Left renal cortex interstitium (tissue), 4 donors: ENCODE measurements around the gene ZSCAN23. TPM values are rescaled to one million over a fixed set of nuclear protein-coding genes. Genes with fewer than 3 reads are reported as not detected.
"Not testable (repeated sequence)": the region's sequence is repeated elsewhere in the genome, so short reads cannot be mapped to it uniquely, and the experiment has no call there.

Experiments used
- DNase-seq, 4 donors: peaks; one replicate each; pipeline ENCODE4 v3.0.0-alpha.2; 2013; ENCODE audit warnings: low read depth in 4 of 4, low spot score in 2 of 4, missing footprints in 1 of 4
- polyA plus RNA-seq, 4 donors: library from polyadenylated mRNA; unstranded; fragments of 120-200 nt; gene quantifications; one replicate each; pipeline ENCODE4 v1.2.1, GENCODE V29; 2013; ENCODE audit not compliant: insufficient read length in 4 of 4

ZSCAN23 gene
- polyA plus RNA-seq, 4 donors, result 15.1 to 17.9 (median 16.6) TPM

DNA sequence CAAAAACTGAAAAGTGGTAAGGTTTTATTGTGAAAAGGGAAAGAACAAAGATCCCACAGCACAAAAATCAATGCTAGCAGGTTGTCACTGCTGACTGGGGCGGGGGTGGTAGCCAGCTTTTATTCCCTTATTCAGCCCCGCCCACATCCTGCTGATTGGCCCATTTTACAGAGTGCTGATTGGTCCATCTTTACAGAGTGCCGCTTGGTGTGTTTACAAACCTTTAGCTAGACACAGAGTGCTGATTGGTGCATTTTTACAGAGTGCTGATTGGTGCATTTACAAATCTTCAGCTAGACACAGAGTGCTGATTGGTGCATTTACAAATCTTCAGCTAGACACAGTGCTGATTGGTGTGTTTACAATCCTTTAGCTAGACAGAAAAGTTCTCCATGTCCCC is 1.5 kb upstream of the ZSCAN23 start:
- DNase-seq, result not testable (repeated sequence)

DNA sequence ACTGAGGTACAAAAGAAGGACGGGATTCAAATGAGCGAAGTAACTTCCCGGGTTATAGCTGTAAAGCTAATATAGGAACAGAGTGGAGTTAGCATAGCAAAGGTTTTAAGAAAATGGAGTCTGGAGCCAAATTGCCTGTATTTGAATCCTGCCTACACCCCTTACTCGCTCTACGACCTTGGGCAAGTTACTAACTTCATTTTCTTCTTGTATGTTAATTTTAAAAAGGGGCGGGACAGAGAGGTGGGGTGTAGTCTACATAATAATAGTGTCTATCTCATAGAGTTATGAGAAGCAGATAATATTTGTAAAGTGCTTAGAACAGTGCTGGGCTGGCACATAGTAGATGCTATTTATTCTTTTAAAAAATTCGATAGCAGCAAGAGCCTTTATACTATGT is 705 bp downstream of the ZSCAN23 start:
- DNase-seq, result peak in 1 of 4 donors; percentile 4

DNA sequence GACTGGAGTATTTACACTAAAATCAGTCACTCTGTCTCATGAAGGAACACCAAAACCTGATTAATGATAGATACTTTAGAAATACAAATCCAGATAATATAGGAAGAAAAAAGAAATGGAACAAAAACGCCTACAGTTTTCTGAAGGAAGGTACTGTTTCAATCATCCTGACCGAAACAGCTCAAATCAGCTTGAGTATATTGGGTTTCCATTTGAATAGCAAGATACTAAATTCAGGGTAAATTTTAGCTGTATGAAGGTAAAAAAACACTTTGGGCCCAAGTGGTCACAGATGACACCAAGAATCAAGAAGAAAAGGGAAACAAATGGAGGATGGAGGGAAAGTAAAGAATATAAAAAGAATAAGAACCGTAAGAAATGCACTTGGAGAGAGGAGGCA is 6.9 kb downstream of the ZSCAN23 start:
- no peak for DNase-seq

DNA sequence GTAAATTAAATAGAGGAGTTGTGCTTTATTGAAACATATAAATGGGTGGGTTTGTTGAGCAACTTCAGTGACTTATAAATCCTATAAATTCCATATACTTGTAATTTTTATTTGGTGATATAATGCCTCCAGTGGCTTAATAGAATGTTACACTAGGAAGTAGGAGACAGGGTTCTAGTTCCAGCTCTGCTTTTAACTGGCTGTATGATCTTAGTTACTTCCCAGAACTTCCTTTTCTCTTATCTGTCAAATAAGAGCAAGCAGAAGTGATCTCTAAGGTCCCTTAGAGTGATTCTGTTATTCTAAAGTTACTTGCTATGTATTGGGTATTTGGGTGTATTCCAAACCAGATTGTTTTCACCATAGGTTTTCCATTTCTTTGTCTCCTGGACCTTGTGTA is 10.2 kb downstream of the ZSCAN23 start:
- no peak for DNase-seq

DNA sequence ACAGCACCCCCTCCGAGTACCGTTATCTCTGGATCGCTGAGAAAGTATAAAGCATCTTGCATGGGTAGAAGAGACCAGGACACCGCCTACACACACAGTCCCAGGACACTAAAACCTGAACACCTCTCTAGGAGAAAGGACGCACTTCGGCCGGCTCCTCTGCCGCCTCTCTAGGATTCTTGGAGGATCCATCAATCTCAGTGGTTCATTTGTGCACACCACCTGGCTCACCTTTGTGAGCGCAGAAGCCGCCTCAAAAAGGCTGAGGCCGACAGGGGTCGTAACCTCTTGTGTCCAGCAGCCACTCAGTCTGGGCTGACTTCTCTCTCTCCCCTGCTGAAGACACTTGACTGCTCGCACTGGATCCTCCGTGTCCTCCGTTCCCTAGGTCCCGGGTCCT is 13.5 kb downstream of the ZSCAN23 start:
- DNase-seq, result no peak

DNA sequence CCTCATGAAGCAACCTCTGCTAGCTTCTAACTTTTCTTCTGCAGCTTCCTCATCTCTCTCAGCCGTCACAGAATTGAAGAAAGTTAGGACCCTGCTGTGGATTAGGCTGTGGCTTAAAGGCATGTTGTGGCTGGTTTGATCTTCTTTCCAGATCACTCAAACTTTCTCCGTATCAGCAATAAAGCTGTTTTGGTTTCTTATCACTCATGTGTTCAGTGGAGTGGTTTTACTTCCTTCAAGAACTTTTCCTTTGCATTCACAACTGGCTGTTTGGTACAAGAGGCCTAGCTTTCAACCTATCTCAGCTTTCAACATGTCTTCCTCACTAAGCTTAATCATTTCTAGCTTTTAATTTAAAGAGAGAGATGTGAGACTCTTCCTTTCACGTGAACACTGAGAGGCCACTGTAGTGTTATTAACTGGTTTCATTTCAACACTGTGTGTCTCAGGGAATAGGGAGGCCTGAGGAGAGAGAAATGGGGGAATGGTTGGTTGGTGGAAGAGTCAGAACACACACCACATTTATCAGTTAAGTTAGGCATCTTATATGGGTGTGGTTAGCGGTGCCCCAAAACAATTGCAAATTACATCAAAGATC is 17.2 kb downstream of the ZSCAN23 start:
- no peak for DNase-seq

DNA sequence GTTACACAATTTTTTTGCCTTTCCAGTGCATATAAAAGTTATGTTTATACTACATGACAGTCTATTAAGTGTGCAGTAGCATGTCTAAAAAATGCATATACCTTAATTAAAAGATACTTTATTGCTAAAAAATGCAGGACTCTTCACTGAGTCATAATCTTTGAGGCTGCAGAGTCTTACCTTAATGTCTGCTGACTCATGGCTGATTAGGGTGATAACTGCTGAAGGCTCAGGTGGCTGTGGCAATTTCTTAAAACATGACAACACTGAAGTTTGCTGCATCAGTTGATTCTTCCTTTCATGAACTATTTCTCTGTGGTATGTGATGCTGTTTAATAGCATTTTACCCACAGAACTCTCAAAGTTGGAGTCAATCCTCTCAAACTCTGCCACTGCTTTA is 19.1 kb downstream of the ZSCAN23 start:
- no peak for DNase-seq

DNA sequence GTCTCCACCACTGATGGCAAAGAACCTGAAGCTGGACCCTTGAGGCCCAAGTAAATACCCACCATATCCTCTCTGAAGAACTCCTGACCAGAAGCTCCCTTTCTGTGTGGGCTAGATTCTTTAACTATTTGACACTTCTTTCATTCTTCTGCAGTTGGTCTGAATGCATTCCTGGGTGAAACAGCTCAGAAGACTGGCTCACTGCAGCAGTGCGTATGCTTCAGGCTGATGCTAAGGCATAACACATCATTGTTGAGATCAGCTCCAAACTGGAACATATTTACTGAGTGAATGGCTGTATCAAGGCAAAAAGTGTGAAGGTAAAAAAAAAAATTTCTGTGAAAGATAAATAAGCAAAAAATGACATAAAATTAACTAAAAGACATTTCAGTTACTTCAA is 19.7 kb downstream of the ZSCAN23 start:
- no peak for DNase-seq

DNA sequence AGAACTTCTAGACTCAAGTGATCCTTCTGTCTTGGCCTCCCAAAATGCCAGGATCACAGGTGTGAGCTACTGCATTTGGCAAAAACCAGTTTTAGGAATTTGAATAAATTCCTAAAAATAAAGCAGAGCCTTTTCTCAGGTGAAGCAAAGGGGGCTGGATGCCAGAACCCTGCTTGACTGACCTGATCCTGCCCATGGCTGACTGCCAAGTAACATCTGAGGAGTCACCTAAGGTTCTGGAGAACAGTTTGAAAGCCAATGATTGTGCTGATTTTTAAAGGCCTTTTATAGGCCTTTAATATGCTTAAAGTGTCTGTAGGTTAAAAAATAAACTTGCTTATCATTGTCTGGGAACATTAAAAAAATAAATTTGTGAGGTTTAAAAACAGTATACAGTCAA is 29.6 kb downstream of the ZSCAN23 start:
- DNase-seq, result no peak

DNA sequence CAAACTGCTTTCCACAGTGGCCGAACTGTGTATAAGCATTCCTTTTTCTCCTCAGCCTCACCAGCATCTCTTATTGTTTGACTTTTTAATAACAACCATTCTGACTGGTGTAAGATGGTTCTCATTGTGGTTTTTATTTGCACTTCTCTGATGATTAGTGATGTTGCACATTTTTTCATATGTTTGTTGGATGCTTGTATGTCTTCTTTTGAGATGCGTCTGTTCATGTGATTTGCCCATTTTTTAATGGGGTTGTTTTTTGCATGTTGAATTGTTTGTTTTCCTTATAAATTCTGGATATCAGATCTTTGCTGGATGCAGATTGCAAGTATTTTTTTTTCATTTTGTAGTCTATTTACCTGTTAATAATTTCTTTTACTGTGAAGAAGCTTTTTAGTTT is 32.5 kb downstream of the ZSCAN23 start:
- no peak for DNase-seq

DNA sequence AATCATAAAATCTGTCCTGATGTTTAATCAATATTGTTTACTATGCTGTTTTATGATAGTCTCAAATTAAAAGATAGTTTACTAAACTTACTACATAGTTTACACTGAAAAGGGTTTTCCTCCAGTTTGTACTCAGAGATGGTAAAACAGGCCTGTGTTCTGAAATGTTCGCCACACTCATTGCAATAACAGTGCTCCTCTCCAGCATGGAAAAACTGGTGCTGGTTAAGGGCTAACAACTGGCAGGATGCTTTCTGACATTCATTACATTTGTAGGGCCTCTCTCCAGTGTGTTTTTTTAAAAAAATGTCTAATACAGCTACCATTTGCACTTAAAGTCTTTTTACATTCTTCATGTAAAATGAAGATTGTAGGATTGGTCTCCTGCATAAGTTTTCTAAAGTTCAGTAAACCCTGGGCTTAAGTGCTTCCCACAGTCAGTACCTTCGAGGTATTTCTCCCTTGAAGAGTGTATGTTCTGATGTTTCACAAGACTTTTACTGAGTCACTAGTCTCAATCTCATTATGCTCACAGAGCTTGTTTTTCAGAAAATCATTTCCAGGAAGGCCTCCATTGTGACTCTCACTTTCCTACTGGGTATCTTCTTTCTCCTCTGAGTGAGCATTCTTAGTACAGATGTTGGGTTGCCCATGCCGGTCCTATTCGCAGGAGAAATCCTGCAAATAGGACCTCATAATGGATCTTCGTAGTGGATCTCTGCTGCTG is 35.1 kb downstream of the ZSCAN23 start:
- no peak for DNase-seq

DNA sequence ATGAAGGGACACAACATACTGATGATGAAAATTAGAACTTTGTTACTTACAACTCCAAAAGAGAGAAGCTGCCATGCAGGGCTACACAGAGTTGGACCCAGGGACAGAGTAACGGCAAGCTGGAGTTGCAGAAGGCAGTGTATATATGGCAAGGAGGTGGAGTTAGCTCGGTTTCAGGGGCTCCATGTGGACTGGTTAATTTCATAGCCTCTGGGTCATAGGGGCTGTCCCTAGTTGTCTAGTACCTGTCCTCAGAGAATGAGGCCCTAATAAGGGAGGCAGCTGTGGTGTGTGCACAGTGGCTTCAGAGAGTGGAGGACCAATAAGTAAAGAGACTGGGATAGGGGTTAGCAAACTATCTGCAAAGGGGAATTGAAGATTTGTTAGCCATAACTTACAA is 35.9 kb downstream of the ZSCAN23 start:
- no peak for DNase-seq

DNA sequence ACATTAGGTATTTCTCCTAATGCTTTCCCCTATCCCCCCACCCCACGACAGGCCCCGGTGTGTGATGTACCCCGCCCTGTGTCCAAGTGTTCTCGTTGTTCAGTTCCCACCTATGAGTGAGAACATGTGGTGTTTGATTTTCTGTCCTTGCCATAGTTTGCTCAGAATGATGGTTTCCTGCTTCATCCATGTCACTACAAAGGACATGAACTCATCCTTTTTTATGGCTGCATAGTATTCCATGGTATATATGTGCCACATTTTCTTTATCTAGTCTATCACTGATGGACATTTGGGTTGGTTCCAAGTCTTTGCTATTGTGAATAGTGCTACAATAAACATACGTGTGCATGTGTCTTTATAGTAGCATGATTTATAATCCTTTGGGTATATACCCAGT is 39.4 kb downstream of the ZSCAN23 start:
- DNase-seq, result not testable (repeated sequence)

DNA sequence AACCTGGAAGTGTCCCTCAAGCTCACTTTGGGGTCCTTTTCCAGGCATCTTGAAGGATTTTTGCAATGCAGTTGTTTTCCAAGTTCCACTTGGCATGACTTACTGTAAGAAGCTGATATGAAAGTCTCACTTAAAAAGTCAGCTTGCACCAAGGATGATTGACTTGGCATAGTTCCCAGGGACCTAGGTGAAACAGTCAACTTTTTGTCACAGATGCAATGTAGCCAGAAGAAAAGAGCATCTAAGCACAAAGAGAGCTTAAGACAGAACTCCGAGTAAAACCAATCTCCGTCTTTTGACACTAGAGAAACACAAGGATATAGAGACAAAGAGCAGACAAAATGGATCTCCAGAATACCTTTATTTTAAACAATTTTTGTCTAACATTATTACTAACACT is 41.1 kb downstream of the ZSCAN23 start:
- no peak for DNase-seq

DNA sequence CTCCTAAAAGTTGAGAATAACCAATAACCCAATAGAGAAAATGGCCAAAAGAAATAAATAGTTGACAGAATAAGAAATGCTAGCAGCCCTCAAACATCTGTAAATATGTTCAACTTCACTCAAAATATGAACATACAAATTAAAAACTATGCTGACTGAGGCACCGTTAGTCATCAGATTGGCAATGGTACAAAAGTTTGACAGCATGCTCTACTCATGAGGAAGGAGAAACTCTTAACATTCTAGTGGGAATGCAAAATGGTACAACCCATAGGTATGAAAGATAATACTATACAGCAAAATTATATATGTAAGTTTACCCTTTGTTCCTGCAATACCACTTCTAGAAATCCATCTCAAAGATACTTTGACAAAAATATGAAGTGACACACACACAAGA is 42.1 kb downstream of the ZSCAN23 start:
- DNase-seq, result no peak

DNA sequence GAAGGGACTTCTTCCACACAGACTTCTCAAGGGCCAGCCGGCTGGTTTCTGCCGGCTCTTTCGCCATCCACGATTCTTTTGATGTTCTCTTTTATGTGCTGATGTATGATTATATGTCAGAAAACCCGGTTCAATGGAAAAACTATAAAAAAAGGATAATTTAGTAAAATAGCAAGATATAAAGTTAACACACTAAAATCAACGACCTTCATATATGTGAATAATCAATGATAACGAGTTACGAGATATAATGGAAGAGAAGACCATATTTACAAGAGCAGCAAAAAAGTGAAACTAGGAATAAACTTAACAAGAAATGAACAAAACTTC is 43.2 kb downstream of the ZSCAN23 start:
- no peak for DNase-seq

DNA sequence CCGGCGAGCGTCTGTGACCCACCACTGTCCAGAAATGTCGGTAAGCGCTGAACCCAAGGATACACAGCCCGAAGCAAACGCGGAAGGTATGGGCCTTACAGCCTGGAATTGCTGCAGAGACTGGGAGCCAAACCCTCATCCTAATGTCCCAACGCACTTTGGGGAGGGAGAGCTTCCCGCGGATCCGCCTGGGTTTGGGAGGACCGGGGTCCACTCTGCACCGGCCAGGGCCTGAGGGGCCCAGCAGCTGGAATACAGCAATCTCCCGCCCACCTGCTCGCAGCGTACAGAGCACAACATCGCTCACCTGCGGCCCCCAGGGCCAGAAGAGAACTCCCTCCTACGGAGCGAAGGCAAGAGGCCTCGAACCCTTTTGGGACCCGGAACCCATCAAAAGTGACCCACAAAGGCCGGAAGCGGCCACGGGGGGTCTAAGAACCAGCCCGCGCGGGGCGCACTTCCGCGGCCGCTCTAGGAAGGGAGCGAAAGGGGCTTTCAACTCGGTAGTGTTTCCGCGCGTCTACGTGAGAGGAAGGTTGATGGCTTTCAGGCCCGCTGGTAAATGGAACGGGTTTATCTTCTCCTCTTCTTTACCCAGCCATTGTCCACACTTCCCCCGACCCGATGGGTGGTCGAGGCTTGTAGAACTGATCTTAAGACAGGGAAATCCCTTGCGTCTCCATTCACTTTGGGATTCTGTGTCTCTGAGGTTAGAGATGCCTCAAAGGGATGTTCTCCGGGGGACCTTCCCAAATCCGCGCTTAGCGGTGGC is 43.8 kb downstream of the ZSCAN23 start, which contains the start of gene ZSCAN12:
ZSCAN12 (minus strand) TSS at position 398 of the 772 bp plus-strand sequence. CDS start 1,342 bp downstream, outside the sequence.
- peak; percentile 76 to 87 (median 80) for DNase-seq

DNA sequence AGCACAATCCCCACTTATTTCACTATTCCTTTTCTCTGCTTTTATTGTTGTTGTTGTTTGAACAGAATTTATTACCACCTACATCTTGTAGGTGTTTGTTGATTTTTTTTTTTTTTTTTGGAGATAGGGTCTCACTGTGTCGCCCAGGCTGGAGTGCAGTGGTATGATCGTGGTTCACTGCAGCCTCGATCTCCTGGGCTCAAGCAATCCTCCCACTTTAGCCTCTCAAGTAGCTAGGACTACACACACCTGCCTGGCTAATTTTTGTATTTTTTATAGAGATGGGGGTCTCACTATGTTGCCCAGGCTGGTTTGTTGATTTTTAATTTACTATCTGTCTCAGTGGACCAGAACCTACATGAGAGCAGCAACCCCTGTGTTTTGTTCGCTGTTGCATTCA is 47.4 kb downstream of the ZSCAN23 start:
- DNase-seq, result no peak

DNA sequence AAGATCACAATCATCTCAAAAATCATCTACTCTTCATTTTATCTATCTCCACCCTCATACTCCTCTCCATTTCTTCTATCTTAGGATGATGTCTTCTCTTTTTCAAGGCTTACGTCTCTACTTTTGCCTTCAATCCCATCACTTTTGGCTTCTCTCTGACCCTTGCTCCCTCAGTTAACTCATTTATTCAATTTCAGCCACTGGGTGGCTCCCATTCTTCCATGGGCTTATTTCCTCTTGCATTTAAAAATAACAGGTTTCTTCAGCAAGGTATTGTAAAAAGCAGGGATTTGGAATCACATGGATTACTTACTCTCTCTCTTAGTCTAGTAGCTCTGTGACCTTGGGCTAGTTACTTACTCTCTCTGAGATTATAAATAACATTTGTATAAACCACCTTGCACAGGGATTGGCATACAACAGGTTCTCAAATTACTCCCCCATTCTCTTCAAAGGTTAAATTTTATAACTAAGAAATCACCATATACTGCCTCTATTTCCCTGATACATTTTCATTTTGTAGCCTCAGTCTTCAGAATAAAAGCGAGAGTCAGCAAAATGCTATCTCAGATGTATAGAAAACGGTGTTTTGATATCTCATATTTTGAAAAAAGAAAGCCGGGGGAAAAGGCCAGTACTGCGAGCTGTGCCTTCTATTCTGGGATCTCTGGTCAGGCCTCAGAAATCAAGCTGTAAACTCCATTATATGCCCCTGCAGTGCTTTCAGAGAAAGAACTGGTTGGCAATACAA is 49.2 kb downstream of the ZSCAN23 start:
- DNase-seq, result no peak

DNA sequence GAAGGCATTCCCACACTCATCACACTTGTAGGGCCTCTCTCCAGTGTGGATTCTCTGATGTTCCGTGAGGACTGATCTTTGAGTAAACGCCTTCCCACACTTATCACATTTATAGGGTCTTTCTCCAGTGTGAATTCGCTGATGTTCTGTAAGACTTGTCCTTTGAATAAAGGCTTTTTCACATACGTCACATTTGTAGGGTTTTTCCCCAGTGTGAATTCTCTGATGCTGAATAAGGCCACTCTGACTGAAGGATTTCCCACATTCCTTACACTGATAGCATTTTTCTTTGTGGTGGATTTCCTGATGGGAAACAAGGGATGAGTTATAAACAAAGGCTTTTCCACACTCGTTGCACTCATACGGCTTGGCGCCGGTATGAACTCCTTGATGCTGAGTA is 52.6 kb downstream of the ZSCAN23 start:
- no peak for DNase-seq

DNA sequence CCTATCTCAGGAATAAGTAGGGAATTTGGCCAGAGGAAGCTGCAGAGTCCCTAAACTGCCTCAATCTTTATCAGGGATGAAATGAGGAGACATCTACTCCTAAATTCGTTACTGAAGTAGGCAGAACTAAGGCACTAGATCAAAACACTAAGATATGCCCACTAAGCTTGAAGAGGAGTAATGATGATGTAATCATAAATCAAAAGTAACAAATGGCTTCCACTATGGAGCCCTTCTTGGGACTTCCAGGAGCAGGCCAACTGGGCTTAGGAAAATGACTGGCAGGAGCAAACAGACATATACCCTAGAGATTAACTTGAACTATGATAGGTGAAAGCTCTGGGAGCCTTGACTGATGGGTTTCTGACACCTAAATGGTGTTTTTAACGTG is 59.2 kb downstream of the ZSCAN23 start:
- no peak for DNase-seq
